Activated naive CD4-positive, alpha-beta T cell treated with anti-CD3 and anti-CD28 coated beads, Interleukin-2, amount 50 U/mL, for 24 hours (primary cell): ENCODE results near the gene KDM2A.

Experiments used
- H3K27ac Mint-ChIP-seq: one replicate; pipeline ENCODE4 v1.8.0; 2021; ENCODE audit warnings: mild to moderate bottlenecking, mixed read lengths
- H3K27me3 Mint-ChIP-seq: one replicate; pipeline ENCODE4 v1.8.0; 2021; ENCODE audit warnings: mixed read lengths
- H3K36me3 Mint-ChIP-seq: one replicate; pipeline ENCODE4 v1.8.0; 2021; ENCODE audit warnings: mixed read lengths
- H3K4me1 Mint-ChIP-seq: one replicate; pipeline ENCODE4 v1.8.0; 2021; ENCODE audit warnings: mixed read lengths
- H3K4me3 Mint-ChIP-seq: one replicate; pipeline ENCODE4 v1.8.0; 2021; ENCODE audit warnings: mild to moderate bottlenecking, mixed read lengths
- H3K9me3 Mint-ChIP-seq: one replicate; pipeline ENCODE4 v1.8.0; 2021; ENCODE audit warnings: mixed read lengths

KDM2A gene

DNA sequence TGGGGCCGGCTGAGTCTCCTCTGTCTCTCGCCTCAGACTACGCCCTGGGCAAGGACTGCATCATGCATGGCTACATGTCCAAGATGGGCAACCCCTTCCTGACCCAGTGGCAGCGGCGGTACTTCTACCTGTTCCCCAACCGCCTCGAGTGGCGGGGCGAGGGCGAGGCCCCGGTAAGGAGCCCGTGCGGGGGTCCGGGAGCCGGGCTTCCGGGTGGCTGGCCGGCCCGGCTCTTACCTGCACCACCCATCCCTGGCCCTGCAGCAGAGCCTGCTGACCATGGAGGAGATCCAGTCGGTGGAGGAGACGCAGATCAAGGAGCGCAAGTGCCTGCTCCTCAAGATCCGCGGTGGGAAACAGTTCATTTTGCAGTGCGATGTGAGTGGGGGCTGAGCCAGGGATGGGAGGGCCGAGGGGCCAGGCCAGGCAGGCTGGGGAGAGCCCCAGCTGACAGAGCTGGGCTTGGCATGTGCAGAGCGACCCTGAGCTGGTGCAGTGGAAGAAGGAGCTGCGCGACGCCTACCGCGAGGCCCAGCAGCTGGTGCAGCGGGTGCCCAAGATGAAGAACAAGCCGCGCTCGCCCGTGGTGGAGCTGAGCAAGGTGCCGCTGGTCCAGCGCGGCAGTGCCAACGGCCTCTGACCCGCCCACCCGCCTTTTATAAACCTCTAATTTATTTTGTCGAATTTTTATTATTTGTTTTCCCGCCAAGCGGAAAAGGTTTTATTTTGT is 165.9 kb downstream of the KDM2A start:
- Mint-ChIP-seq H3K27me3 (no peaks in the 10 kb centered on the region), H3K36me3 (peaks cover 3% of the 10 kb centered on the region), H3K4me3 (no peak overlapping the region), H3K9me3 (no peaks in the 10 kb centered on the region), H3K4me1 (peaks cover 28% of the 10 kb centered on the region), H3K27ac (peak overlapping the region; percentile 30)

DNA sequence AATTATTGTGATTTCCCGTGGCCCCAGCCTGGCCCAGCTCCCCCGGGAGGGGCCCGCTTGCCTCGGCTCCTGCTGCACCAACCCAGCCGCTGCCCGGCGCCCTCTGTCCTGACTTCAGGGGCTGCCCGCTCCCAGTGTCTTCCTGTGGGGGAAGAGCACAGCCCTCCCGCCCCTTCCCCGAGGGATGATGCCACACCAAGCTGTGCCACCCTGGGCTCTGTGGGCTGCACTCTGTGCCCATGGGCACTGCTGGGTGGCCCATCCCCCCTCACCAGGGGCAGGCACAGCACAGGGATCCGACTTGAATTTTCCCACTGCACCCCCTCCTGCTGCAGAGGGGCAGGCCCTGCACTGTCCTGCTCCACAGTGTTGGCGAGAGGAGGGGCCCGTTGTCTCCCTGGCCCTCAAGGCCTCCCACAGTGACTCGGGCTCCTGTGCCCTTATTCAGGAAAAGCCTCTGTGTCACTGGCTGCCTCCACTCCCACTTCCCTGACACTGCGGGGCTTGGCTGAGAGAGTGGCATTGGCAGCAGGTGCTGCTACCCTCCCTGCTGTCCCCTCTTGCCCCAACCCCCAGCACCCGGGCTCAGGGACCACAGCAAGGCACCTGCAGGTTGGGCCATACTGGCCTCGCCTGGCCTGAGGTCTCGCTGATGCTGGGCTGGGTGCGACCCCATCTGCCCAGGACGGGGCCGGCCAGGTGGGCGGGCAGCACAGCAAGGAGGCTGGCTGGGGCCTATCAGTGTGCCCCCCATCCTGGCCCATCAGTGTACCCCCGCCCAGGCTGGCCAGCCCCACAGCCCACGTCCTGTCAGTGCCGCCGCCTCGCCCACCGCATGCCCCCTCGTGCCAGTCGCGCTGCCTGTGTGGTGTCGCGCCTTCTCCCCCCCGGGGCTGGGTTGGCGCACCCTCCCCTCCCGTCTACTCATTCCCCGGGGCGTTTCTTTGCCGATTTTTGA is 166.8 kb downstream of the KDM2A start:
- peaks cover 23% of the 10 kb centered on the region for H3K4me1 Mint-ChIP-seq
- H3K4me3 Mint-ChIP-seq, result no peak overlapping the region
- H3K36me3 Mint-ChIP-seq, result peaks cover 3% of the 10 kb centered on the region
- peak overlapping the region; percentile 51 for H3K27ac Mint-ChIP-seq
- no peaks in the 10 kb centered on the region for H3K9me3 Mint-ChIP-seq
- H3K27me3 Mint-ChIP-seq, result no peaks in the 10 kb centered on the region

DNA sequence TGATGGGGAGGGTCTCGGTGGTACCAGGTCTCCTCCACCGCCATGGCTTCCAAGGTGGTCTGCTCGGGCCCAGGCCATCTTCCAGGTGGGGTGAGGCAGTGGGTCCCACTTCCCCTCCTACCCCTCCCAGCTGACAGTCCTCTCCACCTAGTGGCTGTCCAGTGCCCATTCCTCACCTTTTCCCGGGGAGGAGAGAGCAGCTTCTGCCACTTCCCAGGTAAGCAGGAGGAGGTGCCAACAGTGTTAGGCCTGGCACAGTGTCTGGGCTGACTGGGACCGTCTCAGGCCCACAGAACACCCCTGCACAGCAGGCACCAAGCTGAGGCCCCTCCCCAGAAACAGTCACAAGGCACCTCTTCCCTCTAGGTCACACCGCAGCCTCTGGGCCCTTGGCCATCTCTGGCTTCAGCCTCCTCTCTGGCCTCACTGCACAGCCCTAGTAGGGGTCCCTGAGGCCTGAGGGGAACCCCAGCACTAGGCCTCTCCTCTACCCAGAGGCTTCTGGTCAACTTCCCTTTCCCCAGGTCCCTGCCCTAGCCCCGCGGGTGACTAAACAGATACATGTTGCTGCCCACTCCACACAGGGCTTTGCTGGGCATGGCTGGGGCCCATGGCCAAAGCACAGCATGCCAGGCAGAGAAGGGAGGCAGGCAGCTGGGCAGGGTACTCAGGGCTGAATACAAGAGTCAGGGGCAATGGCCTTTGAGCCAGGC is 167.7 kb downstream of the KDM2A start:
- H3K4me3 Mint-ChIP-seq, result peak overlapping the region; percentile 80
- H3K36me3 Mint-ChIP-seq, result peaks cover 3% of the 10 kb centered on the region
- no peaks in the 10 kb centered on the region for H3K27me3 Mint-ChIP-seq
- H3K27ac Mint-ChIP-seq, result peak overlapping the region; percentile 98
- no peaks in the 10 kb centered on the region for H3K9me3 Mint-ChIP-seq
- H3K4me1 Mint-ChIP-seq, result peaks cover 23% of the 10 kb centered on the region

DNA sequence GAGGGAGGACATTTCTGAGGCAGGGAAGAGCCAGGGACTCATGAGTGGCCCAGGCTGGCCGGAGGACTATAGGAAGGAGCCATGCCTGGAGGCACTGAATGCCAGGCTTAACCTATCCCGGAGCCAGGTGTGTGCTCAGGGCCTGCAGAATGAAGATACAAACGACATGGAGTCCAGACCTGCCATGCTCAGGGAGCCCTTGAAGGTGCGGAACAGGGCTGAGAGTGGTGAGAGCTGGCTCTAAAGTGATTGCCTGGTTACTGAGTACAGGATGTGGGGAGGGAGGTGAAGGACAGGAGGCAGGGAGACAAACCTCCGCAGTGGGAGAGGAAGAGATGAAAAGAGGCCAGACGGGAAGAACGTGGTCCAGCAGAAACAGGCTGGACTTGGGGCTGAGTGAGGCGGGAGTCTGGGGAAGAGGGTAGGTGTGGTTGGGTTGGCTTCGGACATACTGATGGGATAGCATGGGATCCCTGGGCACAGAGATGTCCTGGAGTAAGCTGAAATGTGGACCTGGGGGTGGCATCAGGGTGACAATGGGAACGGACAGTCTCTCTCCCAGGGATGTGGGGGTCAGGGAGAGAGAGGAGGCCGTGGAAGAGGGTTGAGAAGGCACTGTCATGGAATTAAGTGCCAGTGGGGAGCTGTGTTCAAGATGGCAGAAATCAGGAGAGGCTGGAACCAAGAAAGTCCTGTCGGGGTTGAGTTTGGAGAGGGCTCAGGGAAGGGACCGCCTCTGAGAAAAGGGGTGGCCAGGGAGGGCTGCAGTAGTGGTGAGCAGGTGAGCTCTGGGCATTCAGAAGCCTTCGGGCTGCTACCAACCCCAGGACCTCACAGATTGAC is 168.5 kb downstream of the KDM2A start:
- peak overlapping the region; percentile 80 for H3K4me3 Mint-ChIP-seq
- peak overlapping the region; percentile 98 for H3K27ac Mint-ChIP-seq
- H3K27me3 Mint-ChIP-seq, result no peaks in the 10 kb centered on the region
- H3K36me3 Mint-ChIP-seq, result peaks cover under 1% of the 10 kb centered on the region
- peaks cover 25% of the 10 kb centered on the region for H3K4me1 Mint-ChIP-seq
- no peaks in the 10 kb centered on the region for H3K9me3 Mint-ChIP-seq

DNA sequence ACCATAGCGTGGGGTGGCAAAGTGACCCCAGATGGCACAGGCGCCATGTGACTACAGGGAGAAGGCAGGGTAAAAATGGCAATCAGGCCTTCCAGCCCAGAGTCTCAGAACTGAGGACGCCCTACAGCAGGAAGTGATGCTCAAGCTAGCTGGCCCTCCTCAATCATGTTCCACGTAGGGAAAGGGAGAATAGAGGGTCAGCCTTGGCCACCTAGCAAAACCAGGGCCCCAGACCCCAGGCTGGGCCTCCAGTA is 169.1 kb downstream of the KDM2A start:
- H3K36me3 Mint-ChIP-seq, result peaks cover 2% of the 10 kb centered on the region
- H3K27ac Mint-ChIP-seq, result peak overlapping the region; percentile 98

DNA sequence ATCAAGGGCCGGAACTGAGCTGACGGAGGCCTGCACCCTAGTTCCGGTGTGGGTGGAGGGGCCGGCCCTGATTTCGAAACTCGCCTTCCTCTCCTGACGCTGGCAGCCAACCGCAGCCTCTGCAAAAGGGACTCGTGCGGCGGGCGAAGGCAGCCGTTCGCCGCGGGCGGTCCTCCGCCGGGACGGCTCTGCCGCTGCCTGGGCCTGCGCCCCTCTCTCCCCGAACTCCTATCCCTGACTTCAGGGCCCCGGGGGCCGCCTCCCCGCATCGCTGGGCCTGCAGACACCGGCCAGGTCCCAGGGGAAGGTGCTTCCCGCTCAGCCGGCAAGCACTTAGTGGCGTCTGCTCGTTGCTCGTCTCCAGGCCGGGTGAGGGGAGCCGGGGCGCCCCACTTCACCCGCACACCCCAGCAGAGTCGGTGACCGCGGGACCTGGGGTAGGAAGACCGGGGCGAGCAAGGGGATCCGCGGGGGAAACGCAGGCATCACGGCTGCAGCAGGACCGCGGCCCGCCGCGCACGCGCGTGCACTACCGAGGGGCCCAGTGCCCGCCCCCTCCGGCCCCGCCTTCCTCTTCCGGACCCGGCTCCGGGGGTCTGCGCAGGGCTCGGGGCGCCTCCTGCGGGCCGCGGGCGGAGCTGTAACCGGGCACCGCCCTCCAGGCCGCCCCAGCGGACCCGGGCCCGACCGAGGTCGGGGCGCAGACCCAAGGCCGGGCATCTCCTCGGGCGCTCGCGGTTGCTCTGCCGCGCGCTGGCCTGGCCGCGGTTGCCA is 169.6 kb downstream of the KDM2A start:
- no peaks in the 10 kb centered on the region for H3K27me3 Mint-ChIP-seq
- peak overlapping the region; percentile 98 for H3K27ac Mint-ChIP-seq
- H3K36me3 Mint-ChIP-seq, result peaks cover 2% of the 10 kb centered on the region

More for the DNA sequence above, 169.1 kb downstream of the KDM2A start:
- Mint-ChIP-seq H3K4me1 (peaks cover 30% of the 10 kb centered on the region), H3K27me3 (no peaks in the 10 kb centered on the region), H3K9me3 (no peaks in the 10 kb centered on the region), H3K4me3 (peak overlapping the region; percentile 80)

DNA sequence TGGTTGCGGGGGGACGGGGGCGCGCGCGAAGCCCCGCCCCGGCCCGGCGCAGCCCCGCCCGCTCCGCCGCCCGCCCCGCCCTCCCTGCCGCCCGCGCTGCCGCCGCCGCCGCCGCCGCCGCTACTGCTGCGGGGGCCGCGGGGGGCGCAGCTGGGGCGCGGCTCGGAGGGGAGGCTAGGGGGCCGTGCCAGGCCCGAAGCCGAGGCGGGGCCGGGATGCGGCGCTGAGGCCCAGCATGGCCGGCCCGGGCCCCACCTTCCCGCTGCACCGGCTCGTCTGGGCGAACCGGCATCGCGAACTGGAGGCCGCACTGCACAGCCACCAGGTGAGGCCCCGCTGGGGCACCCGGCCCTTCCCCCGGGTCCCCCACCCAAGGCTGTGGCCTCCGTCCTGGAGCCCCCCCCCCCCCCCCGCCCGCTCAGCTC is 170.2 kb downstream of the KDM2A start, which contains the start of gene ANKRD13D:
ANKRD13D (plus strand) TSS at position 78 of the 425 bp plus-strand sequence; CDS start at position 236, 158 bp downstream.
- H3K4me3 Mint-ChIP-seq, result peak within 1 kb of the TSS; percentile 88
- H3K27me3 Mint-ChIP-seq, result no peaks in the 10 kb centered on the region
- H3K27ac Mint-ChIP-seq, result peak within 1 kb of the TSS; percentile 98
- H3K4me1 Mint-ChIP-seq, result peaks cover 39% of the 10 kb centered on the region
- H3K9me3 Mint-ChIP-seq, result no peaks in the 10 kb centered on the region
- peaks cover 4% of the 10 kb centered on the region for H3K36me3 Mint-ChIP-seq

More for the DNA sequence above, 169.6 kb downstream of the KDM2A start:
- Mint-ChIP-seq H3K4me3 (peak overlapping the region; percentile 80), H3K4me1 (peaks cover 33% of the 10 kb centered on the region), H3K9me3 (no peaks in the 10 kb centered on the region)

DNA sequence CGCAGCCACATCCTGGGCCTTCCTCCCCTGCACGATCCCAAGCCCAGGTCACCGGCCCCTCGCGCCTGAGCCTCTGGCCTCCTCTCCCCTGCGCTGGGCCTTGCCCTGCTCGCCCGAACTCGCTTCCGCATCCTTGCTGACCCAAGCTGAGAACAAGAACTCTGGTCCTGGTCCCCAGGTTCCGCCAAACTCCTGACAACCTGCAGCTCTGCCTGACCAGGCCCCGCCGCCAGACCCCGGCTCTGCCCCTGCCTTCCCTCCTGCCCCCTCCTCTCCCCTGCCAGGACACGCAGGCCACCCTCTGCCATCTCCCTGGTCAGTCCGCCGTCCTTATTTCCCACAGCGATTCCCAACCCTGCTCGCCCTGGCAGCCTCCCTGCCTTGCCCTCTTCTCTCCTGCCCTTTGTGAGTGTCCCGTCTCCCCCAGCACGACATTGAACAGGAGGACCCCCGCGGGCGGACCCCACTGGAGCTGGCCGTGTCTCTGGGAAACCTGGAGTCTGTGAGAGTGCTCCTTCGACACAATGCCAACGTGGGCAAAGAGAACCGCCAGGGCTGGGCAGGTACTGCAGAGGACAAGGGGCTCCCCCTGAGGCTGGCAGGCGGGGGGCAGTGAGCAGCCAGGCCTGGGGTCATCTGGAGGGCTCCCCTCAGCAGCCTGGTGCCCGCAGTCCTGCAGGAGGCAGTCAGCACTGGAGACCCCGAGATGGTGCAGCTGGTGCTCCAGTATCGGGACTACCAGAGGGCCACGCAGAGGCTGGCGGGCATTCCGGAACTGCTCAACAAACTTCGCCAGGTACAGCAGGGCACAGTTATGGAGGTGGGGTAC is 170.8 kb downstream of the KDM2A start:
- no peaks in the 10 kb centered on the region for H3K27me3 Mint-ChIP-seq
- peak overlapping the region; percentile 77 for H3K27ac Mint-ChIP-seq
- H3K9me3 Mint-ChIP-seq, result no peaks in the 10 kb centered on the region
- peaks cover 4% of the 10 kb centered on the region for H3K36me3 Mint-ChIP-seq
- peak overlapping the region; percentile 88 for H3K4me3 Mint-ChIP-seq
- peaks cover 39% of the 10 kb centered on the region for H3K4me1 Mint-ChIP-seq

DNA sequence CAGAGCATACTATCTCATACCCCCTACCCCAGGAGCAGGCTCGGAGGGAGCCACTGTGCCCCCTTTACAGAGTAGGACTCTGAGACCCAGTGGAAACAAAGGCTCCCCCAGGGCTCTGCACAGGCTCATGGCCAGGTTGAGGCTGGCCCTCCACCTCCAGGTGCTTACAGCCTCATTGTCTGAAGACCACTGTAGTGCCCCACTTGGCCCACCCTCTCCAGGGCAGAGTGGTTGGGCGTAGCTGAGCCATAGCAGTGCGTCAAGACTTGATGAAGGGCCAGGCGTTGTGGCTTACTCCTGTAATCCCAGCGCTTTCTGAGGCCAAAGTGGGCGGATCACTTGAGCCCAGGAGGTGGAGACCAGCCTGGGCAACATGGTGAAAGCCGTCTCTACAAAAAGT is 171.7 kb downstream of the KDM2A start:
- H3K36me3 Mint-ChIP-seq, result peaks cover 8% of the 10 kb centered on the region
- H3K27me3 Mint-ChIP-seq, result no peaks in the 10 kb centered on the region
- peak overlapping the region; percentile 88 for H3K4me3 Mint-ChIP-seq
- no peaks in the 10 kb centered on the region for H3K9me3 Mint-ChIP-seq
- peak overlapping the region; percentile 35 for H3K27ac Mint-ChIP-seq
- H3K4me1 Mint-ChIP-seq, result peaks cover 41% of the 10 kb centered on the region

DNA sequence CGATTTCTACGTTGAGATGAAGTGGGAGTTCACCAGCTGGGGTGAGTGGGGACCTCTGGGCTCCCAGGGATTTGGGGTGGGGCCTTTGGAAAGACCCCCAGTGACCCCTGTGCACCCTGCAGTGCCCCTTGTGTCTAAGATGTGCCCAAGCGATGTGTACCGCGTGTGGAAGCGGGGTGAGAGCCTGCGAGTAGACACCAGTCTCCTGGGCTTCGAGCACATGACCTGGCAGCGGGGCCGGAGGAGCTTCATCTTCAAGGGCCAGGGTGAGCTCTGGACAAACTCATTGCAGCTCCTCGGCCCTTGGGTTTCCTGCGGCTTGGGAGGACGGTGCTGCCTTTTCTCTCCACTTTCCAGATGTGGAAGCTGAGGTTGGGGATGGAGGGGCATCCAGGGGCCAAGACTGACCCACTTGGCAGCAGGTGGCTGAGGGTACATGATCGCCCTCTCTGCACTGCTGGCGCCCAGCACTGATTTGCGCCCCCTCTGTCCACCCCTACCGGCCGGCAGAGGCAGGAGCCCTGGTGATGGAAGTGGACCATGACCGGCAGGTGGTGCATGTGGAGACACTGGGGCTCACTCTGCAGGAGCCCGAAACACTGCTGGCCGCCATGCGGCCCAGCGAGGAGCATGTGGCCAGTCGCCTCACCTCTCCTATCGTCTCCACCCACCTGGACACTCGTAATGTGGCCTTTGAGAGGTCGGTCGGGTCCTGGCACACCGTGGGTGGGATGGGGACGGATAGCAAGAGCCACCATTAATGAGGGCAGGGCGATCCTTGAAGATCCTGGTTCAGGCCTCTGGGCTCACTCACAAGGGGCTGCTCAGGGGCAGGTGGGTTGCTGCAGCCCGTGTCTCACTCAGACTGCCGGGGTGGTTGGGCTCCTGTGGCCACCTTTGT is 172.7 kb downstream of the KDM2A start:
- Mint-ChIP-seq H3K9me3 (peaks cover 6% of the 10 kb centered on the region), H3K27ac (peak overlapping the region; percentile 30), H3K4me1 (peaks cover 45% of the 10 kb centered on the region), H3K27me3 (no peaks in the 10 kb centered on the region), H3K4me3 (no peak overlapping the region), H3K36me3 (peaks cover 17% of the 10 kb centered on the region)

DNA sequence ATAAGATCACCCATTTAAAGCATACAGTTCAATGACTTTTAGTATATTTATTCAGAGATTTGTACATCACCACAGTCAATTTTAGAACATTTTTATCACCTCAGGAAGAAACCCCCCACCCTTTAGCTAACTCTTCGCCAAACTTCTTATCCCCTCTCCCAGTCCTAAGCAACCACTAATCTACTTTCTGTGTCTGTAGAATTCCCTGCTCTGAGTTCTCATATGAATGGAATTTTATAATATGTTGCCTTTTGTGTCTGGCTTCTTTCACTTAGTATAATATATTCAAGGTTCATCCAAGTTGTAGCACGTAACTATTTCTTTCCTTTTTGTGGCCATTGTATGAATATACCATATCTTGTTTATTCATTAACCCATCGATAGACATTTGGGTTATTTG is 173.6 kb downstream of the KDM2A start:
- Mint-ChIP-seq H3K27me3 (no peaks in the 10 kb centered on the region), H3K27ac (peak overlapping the region; percentile 90), H3K36me3 (peaks cover 20% of the 10 kb centered on the region), H3K9me3 (peaks cover 6% of the 10 kb centered on the region), H3K4me1 (peaks cover 40% of the 10 kb centered on the region), H3K4me3 (peak overlapping the region; percentile 3)

DNA sequence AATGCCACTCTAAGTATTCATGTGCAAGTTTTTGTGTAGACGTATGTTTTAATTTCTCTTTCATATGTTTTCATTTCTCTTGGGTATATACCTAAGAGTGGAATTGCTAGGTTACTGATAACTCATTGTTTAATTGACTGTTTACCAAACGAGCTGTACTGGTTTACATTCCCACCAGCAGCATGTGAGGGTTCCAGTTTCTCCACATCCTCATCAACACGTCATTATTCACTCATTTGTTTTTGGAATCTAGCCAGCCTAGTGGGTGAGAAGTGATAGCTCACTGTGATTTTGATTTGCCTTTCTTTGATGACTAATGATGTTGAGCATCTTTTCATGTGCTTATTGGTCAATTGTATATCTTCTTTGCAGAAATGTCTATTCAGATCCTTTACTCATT is 174.0 kb downstream of the KDM2A start:
- Mint-ChIP-seq H3K4me1 (peaks cover 39% of the 10 kb centered on the region), H3K9me3 (peaks cover 6% of the 10 kb centered on the region), H3K27ac (peak overlapping the region; percentile 90), H3K4me3 (peak overlapping the region; percentile 3), H3K27me3 (no peaks in the 10 kb centered on the region), H3K36me3 (peaks cover 20% of the 10 kb centered on the region)

DNA sequence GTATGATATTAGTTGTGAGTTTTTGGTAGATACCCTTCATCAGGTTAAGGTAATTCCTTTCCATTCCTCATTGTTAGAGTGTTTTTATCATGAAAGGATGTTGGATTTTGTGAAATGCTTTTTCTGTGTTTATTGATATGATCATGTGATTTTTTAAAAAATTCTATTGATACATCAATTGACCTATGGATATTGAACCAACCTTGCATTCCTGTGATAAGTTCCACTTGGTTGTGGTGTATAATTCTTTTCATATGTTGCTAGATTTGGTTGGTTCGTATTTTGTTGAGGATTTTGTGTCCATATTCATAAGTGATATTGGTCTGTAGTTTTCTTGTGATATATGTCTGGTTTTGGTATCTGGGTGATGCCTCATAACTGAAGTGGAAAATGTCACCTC is 176.8 kb downstream of the KDM2A start:
- no peak overlapping the region for H3K27ac Mint-ChIP-seq

More for the DNA sequence above, 176.8 kb downstream of the KDM2A start:
- H3K4me3 Mint-ChIP-seq, result no peak overlapping the region
- H3K27me3 Mint-ChIP-seq, result no peaks in the 10 kb centered on the region
- H3K4me1 Mint-ChIP-seq, result peaks cover 45% of the 10 kb centered on the region
- peaks cover 6% of the 10 kb centered on the region for H3K9me3 Mint-ChIP-seq
- peaks cover 22% of the 10 kb centered on the region for H3K36me3 Mint-ChIP-seq
